Activated gamma-delta T cell (primary cell): Measurements from ENCODE around the gene HPCAL1.

Source experiments
- DNase-seq: peaks from one replicate; lab custom pipeline; 2025; lab: John Stamatoyannopoulos, UW

The HPCAL1 gene

GRCh38 chr2:10269711-10270610, 32.7 kb upstream of the HPCAL1 start:
- DNase-seq: no peak

- DNase-seq: no peak
Observed at GRCh38 chr2:10271509-10271908, 31.2 kb upstream of the HPCAL1 start.

DNA sequence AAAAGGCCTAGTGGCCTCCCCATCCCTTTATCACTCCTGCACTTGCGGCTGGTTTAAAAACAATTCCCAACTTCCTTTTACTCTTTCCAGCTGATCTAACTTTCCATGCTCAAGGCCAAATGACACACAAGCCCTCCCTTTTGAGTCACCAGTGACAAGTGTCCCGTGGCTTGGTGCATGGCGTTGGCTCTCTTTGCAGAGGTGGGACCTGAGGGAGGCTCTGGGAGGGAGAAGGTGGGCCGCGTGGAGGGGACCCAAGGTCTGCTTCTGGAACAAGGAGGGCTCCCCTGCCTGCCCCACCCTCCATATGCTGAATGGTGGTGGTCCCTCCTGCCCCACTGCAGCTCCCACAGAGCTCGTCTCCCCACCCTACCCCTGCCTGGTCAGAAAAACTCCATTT, 30.8 kb upstream of the HPCAL1 start:
- DNase-seq: no peak

DNA sequence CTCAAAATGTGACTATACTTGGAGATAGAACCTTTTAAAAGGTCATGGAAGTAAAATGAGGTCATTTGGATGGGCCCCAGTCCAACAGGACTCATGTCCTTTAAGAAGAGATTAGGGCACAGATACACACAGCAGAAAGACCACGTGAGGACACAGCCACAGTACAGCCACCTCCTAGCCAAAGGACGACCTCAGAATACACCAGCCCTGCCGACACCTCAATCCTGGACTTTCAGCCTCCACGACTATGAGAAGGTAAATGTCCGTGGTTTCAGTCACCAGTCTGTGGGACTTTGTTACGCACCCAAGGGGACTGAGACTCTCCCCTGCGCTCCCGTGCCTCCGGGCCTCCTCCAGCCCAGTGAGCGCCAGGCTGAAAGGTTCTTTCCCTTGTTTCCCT, 30.2 kb upstream of the HPCAL1 start:
- DNase-seq: no peak

DNA sequence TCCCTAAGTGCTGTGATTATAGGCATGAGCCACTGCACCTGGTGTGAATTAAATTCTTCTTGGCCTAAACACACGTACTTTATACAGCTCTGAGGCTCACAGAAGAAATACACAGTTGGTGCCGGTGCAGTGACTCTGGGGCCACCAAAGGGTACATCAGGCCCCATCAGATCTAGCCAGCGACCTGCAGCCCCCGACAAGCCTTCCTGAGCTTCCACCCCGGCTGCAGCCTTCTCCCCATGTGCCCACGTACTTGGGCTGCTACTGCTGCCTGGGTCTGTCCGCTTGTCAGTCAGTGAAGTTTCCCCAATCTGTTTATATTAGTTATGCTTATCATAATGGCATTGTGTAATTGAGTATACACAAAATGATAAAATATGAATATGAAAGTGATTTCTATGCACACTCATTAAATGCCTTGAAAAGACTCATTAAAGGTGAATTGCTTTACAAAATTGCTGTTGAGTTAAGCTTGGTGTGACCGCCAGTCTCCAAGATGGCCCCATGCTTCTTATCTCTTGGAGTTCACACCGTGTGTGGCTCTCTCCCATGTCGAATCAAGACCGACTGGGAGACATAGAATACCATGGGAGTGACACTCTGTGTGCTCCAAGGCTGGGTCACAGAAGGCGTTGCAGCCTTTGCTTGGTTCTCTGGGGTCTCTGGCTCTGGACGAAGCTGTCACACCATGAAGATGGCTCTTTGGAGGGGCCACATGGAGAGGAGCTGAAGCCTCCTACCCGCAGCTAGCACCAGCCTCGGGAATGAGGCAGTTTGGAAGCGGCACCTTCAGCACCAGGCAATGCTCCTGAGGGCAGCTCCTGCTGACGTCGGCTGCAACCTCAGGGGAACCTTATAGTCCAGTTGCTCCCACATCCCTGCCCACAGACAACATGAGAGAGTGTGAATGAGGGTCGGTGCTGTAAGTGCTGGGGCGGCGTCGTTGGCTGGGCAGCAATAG, 29.2 kb upstream of the HPCAL1 start:
- no peak for DNase-seq

DNA sequence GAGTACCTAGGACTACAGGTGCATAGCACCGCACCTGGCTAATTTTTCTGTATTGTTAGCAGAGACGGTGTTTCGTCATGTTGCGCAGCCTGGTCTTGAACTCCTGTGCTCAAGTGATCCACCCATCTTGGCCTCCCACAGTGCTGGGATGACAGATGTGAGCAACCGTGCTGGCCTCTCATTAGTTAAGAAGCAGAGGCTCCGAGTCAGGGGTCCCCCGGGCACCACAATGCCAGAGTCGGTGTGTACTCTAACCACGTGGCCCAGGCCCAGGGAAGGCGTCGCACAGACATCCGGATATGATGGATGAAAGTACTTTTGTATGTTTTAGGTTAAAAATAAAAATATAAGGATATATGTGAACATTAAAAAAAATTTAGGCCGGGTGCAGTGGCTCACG, 28.3 kb upstream of the HPCAL1 start:
- DNase-seq: no peak

- DNase-seq: no peak
Observed at GRCh38 chr2:10274983-10275802, 27.5 kb upstream of the HPCAL1 start.

DNA sequence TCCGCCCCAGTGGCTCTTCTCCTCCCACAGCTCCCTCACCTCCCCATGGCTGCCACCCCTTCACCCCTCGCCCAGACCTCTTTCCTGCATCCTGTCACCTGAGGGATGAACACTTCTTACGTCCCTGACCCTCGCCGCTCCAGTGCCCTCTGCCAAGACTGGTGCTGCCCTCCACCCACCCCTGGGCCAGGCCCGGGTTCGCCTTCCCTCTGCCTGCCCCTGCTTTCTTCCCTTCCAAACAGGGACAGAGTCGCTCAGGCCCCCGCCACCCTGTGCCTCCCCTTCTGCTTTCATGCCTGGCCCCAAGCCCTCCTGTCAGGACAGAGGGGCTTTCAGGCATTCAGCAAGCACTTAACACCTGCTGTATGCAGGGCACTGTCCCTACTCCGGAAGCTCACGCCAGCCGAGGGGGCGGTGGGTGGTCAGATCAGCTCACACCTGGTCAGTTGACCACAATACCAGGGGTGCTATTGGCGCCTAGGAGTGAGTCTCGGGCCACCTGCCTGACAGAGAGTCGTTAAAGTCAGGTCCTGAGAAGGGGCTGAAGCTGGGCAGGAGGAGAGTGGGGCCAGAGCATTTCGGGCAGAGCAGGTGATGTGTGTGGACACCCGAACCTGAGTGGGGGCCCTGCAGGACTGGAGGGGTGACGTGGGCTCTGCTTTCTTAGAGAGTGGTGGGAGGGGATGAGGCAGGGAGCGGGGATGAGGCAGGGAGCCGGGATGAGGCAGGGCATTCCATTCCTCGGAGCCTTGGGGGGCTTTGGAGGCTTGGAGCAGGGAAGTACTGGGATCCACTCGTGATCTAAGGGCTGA, 26.0 kb upstream of the HPCAL1 start:
- DNase-seq: no peak

GRCh38 chr2:10277293-10278028, 25.2 kb upstream of the HPCAL1 start:
- no peak for DNase-seq

DNA sequence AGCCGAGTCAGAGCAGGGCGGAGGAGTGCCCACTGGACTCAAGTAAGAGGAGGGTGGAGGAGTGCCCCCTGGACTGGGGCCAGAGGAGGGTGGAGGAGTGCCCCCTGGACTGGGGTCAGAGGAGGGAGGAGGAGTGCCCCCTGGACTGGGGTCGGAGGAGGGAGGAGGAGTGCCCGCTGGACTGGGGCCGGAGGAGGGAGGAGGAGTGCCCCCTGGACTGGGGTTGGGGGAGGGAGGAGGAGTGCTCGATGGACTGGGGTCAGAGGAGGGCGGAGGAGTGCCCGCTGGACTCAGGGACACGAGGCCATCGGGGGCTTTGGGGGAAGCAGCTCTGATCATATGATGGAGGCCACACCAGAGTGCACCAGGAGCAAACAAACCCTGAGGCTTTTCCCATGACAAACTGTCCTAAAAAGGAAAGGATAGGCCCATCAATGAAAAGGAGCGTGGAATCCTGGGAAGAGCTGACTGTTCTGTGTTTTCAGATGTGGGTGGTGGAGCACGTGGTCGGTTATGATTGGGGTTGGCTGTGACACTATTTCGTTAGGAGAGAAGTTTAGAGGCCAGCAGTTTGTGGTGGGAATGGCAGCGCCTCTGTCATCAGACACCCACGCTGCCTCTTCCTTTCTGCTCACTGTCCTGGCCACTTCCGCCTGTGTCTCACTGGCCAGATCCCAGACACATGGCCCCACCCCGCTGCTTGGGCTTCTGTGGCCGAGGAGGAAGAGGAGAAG, 24.5 kb upstream of the HPCAL1 start:
- no peak for DNase-seq

DNA sequence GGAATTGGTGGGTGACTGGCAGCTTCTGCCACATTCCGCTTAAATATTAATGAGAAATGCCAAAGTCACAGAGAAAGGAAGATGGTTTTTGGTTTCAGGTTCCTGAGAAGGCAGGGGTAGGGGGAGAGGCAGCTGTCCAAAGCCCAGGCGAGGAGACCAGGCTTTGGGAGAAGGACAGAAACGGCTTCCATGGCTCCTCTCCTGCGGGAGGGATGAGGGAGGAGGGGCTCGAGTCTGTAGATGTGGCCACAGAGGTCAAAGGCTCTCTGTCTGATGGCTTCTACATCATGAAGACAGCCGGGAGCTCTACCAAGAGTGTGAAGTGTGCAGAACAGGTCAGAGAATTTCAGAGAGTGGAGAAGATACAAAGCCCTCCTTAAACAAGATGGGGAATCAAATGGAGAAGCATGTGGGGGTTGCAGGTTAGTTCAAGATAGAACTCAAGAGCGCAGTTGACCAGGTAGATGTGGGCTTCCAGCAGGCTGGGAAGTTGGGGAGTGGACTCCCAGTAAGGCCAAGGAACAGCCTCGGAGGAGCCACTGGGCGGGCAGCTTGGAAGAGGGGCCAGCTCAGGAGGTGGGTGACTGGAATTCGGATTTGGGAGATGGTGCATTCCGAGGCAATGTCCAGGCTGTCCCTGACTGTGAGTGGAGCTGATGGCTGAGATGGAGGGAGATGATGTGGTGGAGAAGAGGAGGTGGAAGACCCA, 23.8 kb upstream of the HPCAL1 start:
- no peak for DNase-seq

DNA sequence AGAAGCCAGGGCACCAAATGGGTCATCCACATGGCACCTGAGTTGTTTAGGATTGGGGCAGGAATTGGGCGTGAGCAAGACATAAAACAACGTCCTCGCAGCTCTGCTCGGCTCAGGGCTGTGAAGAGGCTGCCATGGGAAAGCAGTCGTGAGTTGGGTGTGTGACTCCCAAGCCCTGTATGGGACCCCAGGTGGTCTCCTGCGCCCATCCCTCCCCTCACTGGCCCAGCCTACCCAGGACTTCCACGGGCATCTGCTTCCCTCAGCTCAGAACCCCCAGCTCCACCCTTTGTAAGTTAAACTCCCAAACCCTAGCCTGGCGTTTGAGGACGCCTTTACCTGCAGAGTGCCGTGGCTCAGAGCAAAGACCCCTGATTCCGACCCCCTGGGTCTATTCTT, 23.2 kb upstream of the HPCAL1 start:
- DNase-seq: no peak

- no peak for DNase-seq
Observed at GRCh38 chr2:10279946-10280463, 22.7 kb upstream of the HPCAL1 start.

GRCh38 chr2:10281891-10282290, 20.8 kb upstream of the HPCAL1 start:
- no peak for DNase-seq

GRCh38 chr2:10282611-10283105, 20.0 kb upstream of the HPCAL1 start:
- DNase-seq: no peak

GRCh38 chr2:10283106-10284062, 19.3 kb upstream of the HPCAL1 start:
- DNase-seq: no peak

GRCh38 chr2:10284108-10284870, 18.4 kb upstream of the HPCAL1 start:
- DNase-seq: no peak
